Measurements from ENCODE around the gene ADGRV1. TPM values are rescaled to one million over a fixed set of nuclear protein-coding genes. Genes with fewer than 3 reads are reported as not detected.

The ADGRV1 gene
- polyA plus RNA-seq, 1 donor = 1.1 TPM

Other genes starting within 250 kb of the ADGRV1 start
- gene CETN3, start 149.0 kb upstream of the ADGRV1 start, polyA plus RNA-seq (ENCODE audit: insufficient read length) = 27.9 TPM
- gene MBLAC2, start 84.0 kb upstream of the ADGRV1 start, polyA plus RNA-seq (ENCODE audit: insufficient read length) = 5.4 TPM
- 2.4 TPM for gene POLR3G, start 83.9 kb upstream of the ADGRV1 start, polyA plus RNA-seq (ENCODE audit: insufficient read length)
- 14.3 TPM for gene LYSMD3, start 29.2 kb upstream of the ADGRV1 start, polyA plus RNA-seq (ENCODE audit: insufficient read length)